HCEC 1CT (cell line): Measurements from ENCODE around the gene HES3.

Experiments used
- DNase-seq: peaks from one replicate; pipeline ENCODE4 v3.0.0-alpha.2; 2017

HES3 gene

DNA sequence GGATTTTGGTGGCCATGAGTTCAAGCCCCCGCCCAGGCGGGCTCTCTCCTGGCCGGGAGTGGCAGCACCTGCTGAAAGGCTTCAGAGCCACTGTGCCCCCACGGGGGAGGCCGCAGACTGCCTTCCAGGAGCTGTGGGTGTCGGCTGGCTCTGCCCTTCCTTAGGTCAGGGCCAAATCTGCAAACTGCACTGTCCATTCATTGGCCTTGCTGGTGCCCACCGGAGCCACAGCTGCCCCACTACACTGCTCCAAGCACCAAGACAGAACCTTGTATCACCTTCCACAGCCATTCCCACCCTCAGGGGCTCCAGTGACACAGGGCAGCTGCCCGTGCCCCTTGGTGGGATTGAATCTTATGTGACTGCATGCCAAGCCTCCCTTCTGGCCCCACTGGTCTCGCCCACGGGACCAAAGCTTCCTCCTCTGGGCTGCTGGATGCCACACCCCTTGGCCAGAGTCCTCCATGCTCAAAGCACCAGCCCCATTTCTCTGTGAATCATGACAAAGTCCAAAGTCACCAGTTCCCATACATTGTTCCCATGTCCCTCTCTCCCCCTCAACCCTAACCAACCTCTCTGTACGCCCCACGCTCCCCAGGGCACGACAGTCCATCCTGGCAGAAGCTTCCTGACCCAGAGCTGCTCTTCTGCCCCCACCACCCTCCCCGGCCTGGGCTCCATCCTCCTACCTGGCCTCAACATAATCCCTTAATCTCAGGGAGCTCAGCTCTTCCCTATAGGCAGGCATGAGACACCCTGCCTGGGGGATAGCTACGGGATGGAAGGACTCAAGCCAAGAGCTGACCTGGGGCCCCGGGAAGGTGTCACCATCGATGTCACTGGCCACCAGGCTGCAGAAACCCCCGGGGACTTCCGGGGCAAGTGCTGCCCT is 37.8 kb downstream of the HES3 start:
- no peak for DNase-seq

DNA sequence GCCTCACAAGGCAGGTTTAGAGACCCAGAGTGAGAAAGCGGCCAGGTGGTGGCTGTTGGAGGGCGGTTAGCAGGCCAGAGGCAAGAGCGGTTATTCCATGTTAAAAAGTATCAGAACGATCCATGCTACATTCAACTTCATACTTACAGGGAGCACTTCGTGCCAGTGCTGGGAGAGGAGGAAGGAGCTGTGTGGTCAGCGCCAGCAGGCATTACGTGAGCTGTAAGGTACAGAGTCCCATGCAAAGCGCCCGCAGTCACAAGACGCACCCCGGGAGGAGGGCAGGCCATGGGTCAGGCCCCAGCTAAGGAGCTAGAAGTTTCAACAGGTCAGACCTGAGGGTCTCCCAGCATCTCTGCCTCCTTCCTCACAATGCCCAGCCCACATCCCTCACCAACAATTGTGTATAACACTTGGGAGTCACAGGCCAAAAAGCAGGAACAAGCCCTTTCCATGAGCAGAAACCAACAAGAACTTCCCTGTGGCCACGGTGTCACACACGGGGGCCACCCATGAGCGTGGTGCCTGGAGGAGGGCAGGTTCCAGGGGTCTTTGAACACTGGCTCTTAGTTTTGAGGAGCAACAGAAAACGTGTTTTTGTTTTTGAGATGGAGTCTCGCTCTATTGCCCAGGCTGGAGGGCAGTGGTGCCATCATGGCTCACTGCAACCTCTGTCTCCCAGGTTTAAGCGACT is 38.7 kb downstream of the HES3 start:
- no peak for DNase-seq

DNA sequence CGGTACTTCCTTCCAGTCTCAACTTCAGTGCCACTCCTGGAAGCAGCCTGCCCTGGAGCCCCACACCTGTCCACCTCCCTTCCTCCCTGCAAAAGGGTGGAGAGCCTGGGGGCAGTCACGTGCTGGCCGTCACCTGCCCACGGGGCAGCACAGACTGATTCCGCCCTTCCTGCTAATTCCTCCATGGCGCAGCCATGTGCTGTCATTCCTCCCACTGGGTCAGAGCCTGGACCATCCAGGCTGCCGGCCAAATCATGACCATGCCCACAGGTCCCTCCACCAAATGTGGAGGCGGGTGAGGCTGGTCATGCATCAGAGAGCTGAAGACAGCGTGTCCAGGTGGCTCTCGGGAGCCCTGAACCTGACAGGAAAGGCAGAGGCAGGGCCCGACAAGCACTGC is 41.4 kb downstream of the HES3 start:
- DNase-seq, result no peak

GRCh38 chr1:6286266-6286665 is 42.3 kb downstream of the HES3 start:
- no peak for DNase-seq

- DNase-seq, result no peak
Measured at GRCh38 chr1:6287029-6287428, 43.0 kb downstream of the HES3 start.

DNA sequence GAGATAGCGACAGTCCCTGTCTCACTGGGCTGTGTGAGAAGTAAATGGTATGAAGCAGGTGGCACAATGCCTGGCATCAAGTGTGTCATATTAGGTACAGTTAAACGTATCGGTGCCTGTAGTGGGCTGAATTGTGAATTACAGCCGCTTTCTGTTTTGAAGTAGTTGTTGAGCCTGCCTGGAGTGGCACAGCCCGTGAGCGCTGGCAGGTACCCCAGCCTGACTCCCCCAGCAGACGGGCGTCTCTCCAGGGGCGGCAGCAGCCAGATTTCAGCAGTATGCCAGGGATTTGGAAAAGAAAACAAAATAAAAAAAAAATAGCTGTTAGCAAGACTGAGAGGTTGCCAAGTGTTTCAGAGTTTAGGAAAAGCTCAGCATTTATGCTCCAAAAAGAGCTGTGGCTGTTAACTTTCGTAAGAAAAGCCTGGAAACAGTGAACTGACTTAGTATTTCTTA is 43.5 kb downstream of the HES3 start:
- no peak for DNase-seq

DNA sequence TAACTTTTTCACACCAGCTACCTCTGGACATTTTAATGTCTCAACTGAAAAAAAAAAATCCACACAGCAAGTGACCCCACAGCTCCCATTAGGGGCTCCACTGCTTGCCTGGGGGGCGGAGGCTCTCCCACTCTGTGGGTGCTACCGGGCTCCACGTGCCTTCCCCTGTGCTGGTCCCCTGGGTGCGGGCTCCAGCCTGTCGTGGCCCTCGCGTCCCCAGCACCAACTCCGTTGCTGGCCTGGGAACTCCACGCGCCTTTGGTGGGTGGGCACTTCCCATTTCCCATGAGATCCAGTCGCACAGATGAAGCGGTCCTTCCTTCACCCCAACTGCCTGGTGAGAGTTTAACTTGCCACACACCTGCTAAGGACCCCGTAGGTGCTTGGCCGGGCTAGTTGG is 44.0 kb downstream of the HES3 start:
- DNase-seq, result no peak

- DNase-seq, result no peak
Measured at GRCh38 chr1:6288665-6289064, 44.7 kb downstream of the HES3 start.

GRCh38 chr1:6292102-6292501 is 48.1 kb downstream of the HES3 start:
- no peak for DNase-seq

DNA sequence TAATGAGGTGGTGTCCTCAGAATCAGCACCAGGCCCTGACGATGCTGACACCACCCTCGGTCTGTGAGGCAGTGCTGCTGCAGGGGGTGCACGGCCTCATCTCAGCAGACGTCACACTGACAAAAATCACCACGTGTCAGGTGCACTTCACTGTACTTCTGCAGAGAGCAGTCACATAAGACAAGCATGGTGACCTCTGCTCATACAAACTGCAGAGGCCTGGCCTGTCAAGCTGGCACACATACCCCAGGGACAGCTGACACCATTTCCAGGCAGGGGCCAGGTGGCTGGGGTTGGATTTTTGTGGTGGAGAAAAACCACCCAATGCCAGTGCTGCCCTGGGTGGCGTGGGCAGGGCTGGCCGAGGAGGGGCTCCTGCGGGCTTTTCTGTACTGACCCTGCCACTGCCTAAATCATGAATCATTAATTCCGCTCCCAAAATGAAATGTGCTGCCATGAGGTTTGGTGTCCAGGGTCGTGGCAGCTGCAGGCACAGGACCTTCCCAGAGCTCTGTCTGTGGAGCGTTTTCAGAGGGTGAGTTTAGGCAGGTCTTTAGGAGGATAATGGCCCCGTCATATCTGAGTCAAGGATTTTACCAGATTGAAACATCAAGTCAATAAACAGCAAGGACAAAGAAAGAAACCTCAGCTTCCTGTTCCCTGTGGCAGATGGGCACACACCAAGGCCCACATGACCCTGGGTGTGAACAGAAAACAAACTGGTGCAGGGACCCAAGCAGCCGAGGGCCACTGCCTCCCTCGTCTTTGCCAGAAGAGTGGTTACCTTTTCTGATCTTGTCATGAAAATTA is 50.3 kb downstream of the HES3 start:
- DNase-seq, result no peak

DNA sequence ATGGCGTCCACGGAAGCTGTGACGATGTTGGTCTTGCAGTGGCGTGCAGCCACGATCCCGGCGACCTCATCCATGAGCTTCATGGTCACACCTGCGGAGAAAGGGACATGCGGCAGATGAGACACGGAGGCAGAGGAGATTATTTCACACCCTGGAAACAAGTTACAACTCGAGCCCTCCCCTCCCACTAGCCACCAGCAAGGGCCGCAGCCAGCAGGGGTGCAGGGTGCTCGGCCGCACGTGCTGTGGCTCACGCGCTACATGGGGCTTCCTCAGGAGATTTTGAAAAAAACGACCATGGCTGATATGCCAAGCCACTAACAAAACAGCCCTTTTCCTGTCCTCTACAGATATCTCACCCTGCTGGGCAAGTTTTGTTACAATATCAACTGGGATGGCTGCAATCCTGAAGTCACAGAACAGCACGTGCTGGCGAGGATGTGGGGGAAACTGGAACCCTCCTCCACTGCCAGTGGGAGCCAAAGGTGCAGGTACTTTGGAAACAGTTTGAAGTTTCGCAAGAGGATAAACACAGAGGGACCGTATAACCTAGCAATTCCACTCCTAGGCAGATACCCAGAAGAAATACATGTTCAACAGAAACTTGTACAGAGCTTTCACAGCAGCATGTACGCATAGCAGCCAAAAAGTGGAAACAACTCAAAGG is 51.0 kb downstream of the HES3 start:
- DNase-seq, result no peak
